Activated CD8-positive, alpha-beta memory T cell treated with anti-CD3 and anti-CD28 coated beads, Interleukin-2, amount 10 ng/mL, durations not matched to agents 7 days and 5 days (primary cell): ENCODE measurements around the gene LEFTY1. TPM values are rescaled to one million over a fixed set of nuclear protein-coding genes. Genes with fewer than 3 reads are reported as not detected.
"Not testable (repeated sequence)": the region's sequence is repeated elsewhere in the genome, so short reads cannot be mapped to it uniquely, and the experiment has no call there.

Experiments
- ATAC-seq: fragments of 150-1000 bp; cut with Tn5 transposase; one replicate; pipeline ENCODE4 v1.10.0; 2021; ENCODE audit warnings: moderate library complexity
- CTCF ChIA-PET: fragments of 350-600 bp; sonication (Branson Sonifier 250); formaldehyde crosslinking; loops from one replicate; lab custom pipeline; 2021; ENCODE audit warnings: antibody characterized with exemption; lab: Charles Lee
- DNase-seq: peaks from one replicate; pipeline ENCODE4 v3.0.0-alpha.2; 2020
- H3K27ac Mint-ChIP-seq: one replicate; pipeline ENCODE4 v1.8.0; 2021; ENCODE audit warnings: mild to moderate bottlenecking, mixed read lengths
- H3K27me3 Mint-ChIP-seq: one replicate; pipeline ENCODE4 v1.8.0; 2021; ENCODE audit warnings: mixed read lengths
- H3K36me3 Mint-ChIP-seq: one replicate; pipeline ENCODE4 v1.8.0; 2021; ENCODE audit warnings: mild to moderate bottlenecking, mixed read lengths
- H3K4me1 Mint-ChIP-seq: one replicate; pipeline ENCODE4 v1.8.0; 2021; ENCODE audit warnings: mixed read lengths
- H3K4me3 Mint-ChIP-seq: one replicate; pipeline ENCODE4 v1.8.0; 2021; ENCODE audit warnings: mild to moderate bottlenecking, moderate library complexity, mixed read lengths
- H3K9me3 Mint-ChIP-seq: one replicate; pipeline ENCODE4 v1.8.0; 2022; ENCODE audit warnings: low read depth, mixed read lengths
- microRNA-seq: library from miRNA; unstranded; fragments of <30 nt; microRNA quantifications from one replicate; pipeline ENCODE4 v1.2.0, GENCODE V29; 2022
- total RNA-seq, 2 experiments: library from RNA; stranded (reverse); gene quantifications; one replicate each; pipeline ENCODE4 v1.2.3, GENCODE V29; 2021

LEFTY1 gene
- total RNA-seq, 2 experiments from 2014 or later, result not detected

DNA sequence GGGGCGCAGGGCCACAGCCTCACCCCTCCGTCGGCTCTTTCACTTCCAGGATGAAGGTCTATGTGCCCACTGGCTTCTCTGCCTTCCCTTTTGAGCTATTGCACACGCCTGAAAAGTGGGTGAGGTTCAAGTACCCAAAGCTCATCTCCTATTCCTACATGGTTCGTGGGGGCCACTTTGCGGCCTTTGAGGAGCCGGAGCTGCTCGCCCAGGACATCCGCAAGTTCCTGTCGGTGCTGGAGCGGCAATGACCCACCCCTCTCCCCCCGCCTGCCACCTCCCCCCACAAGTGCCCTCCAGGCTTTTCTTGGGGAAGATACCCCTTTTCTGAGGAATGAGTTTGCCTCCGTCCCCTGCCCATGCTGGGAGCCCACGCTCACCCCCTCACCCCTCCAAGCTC lies 43.8 kb downstream of the LEFTY1 start:
- Mint-ChIP-seq H3K9me3 (no peaks in the 10 kb centered on the region), H3K4me1 (peaks cover 28% of the 10 kb centered on the region), H3K27me3 (no peaks in the 10 kb centered on the region), H3K27ac (no peak overlapping the region), H3K4me3 (no peak overlapping the region), H3K36me3 (peaks cover 5% of the 10 kb centered on the region)
- CTCF ChIA-PET, result interaction anchor here (1.3 kb wide), 1 partner anchor 280 kb away, joined by 3 read pairs; no protein-coding TSS in a partner anchor
- no peak for DNase-seq
- no peak for ATAC-seq

DNA sequence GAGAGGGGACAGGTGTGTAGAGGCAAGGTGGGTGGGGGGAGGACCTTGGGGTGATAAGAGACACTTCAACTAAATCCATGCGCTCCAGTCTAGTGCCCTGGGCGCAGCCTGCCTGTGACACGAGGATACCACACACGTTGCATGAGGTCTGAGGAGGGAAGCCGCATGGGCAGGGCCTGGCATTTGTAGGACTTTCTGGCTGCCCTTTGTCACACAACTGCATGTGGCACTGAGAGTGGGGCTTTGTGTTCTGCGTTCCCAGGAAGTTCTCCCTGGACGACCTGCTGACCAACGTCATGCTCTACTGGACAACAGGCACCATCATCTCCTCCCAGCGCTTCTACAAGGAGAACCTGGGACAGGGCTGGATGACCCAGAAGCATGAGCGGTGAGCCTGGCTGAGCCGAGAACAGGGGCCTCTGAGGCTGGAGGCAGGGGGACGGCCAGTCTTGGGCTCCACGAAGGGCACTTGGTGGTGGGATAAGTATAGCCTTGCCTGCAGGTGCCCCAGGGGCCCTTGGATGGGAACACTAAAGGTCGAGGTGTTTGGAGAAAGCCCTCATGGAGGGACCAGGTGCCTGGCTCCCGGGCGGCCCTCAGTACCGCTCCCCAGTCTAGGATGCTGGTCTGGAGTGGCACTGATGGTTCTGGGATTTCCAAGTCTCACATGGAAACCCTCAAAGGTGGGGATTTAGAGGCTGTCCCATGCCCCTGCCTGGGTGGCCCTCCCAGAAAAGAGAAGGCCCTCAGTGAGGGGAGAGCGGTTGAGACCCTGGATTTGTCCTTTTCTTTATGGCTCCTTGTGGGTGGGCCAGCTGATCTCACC lies 44.5 kb downstream of the LEFTY1 start:
- CTCF ChIA-PET, result interaction anchor here (1.3 kb wide), 1 partner anchor 281 kb away, joined by 3 read pairs; no protein-coding TSS in a partner anchor
- Mint-ChIP-seq H3K27ac (no peak overlapping the region), H3K4me3 (no peak overlapping the region), H3K9me3 (no peaks in the 10 kb centered on the region), H3K27me3 (no peaks in the 10 kb centered on the region), H3K4me1 (peaks cover 22% of the 10 kb centered on the region), H3K36me3 (no peaks in the 10 kb centered on the region)
- no peak for ATAC-seq
- DNase-seq, result no peak

- Mint-ChIP-seq H3K4me3 (no peak overlapping the region), H3K27ac (no peak overlapping the region), H3K27me3 (no peaks in the 10 kb centered on the region), H3K9me3 (no peaks in the 10 kb centered on the region), H3K4me1 (peaks cover 13% of the 10 kb centered on the region), H3K36me3 (no peaks in the 10 kb centered on the region)
- ATAC-seq (no peak), DNase-seq (no peak)
- CTCF ChIA-PET, result no interaction called here
Measured at GRCh38 chr1:225843426-225843795, 45.5 kb downstream of the LEFTY1 start.

DNA sequence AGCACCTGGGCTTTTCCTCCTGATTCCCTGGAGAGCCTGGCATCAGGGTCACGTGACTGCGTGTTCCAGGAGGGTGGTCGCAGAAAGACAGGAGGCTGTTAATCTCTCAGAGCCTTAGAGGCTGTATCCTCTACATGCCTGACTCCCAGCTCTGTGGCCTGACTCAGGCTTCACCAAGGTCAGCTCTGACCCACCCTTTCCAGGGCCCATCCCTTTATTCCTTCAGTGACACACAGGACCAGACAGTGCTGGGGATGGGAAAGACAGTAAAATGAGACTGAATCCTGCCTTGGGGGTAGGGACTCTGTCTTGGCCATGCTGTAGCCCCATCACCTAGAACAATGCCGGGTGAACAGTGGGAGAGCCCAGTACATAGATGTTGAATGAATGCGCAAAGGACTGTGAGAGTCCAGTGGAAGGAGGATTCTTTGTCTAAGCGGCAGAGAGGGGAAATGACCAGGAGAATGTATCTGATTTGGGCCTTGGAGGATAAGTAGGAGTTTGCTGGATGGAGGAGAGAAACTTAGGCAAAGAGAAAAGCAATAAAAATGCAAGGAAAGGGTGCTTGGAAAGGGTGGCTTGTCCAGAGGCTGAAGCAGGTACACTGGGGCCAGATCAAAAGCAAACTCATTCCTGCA lies 46.0 kb downstream of the LEFTY1 start:
- Mint-ChIP-seq H3K4me3 (no peak overlapping the region), H3K9me3 (no peaks in the 10 kb centered on the region), H3K36me3 (no peaks in the 10 kb centered on the region), H3K4me1 (peaks cover 8% of the 10 kb centered on the region), H3K27me3 (no peaks in the 10 kb centered on the region), H3K27ac (no peak overlapping the region)
- DNase-seq, result no peak
- CTCF ChIA-PET, result no interaction called here
- ATAC-seq, result no peak

GRCh38 chr1:225842074-225842473 lies 46.9 kb downstream of the LEFTY1 start:
- peaks cover 5% of the 10 kb centered on the region for H3K4me1 Mint-ChIP-seq
- no peak for ATAC-seq
- no peak overlapping the region for H3K4me3 Mint-ChIP-seq
- no peaks in the 10 kb centered on the region for H3K27me3 Mint-ChIP-seq
- no peaks in the 10 kb centered on the region for H3K36me3 Mint-ChIP-seq
- no peaks in the 10 kb centered on the region for H3K9me3 Mint-ChIP-seq
- no peak overlapping the region for H3K27ac Mint-ChIP-seq
- DNase-seq, result no peak
- CTCF ChIA-PET, result no interaction called here

DNA sequence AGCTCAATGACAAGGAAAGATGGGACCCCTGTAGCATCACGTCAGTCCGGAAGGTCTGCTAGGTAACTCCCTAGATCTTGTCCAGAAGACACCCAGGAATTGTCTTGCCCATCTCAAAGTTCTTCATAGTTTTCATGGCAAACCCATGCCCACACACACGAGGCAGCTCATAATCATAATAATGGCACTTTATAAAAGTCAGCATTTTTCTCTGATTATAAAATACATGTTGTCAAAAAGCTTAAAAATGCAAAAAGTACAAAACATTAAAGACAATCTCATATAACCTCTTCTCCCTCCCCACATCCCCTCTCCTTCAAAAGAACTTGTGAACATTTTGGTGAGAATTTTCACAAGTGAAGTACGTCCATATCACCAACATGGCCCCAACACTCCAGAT lies 48.2 kb downstream of the LEFTY1 start:
- Mint-ChIP-seq H3K4me3 (no peak overlapping the region), H3K9me3 (no peaks in the 10 kb centered on the region), H3K36me3 (no peaks in the 10 kb centered on the region), H3K27me3 (no peaks in the 10 kb centered on the region), H3K4me1 (peaks cover 5% of the 10 kb centered on the region), H3K27ac (no peak overlapping the region)
- ATAC-seq (no peak), DNase-seq (no peak)
- CTCF ChIA-PET, result interaction anchor here (0.6 kb wide), 1 partner anchor 78 kb away, joined by 5 read pairs; no protein-coding TSS in a partner anchor

GRCh38 chr1:225840223-225840610 lies 48.7 kb downstream of the LEFTY1 start:
- no peak overlapping the region for H3K27ac Mint-ChIP-seq
- H3K4me1 Mint-ChIP-seq, result peaks cover 5% of the 10 kb centered on the region
- H3K9me3 Mint-ChIP-seq, result no peaks in the 10 kb centered on the region
- DNase-seq (no peak), ATAC-seq (no peak)
- H3K27me3 Mint-ChIP-seq, result no peaks in the 10 kb centered on the region
- H3K4me3 Mint-ChIP-seq, result no peak overlapping the region
- CTCF ChIA-PET, result interaction anchor here (0.6 kb wide), 1 partner anchor 79 kb away, joined by 5 read pairs; no protein-coding TSS in a partner anchor
- H3K36me3 Mint-ChIP-seq, result no peaks in the 10 kb centered on the region

GRCh38 chr1:225838793-225839192 lies 50.2 kb downstream of the LEFTY1 start:
- H3K27me3 Mint-ChIP-seq, result no peaks in the 10 kb centered on the region
- no peaks in the 10 kb centered on the region for H3K9me3 Mint-ChIP-seq
- peaks cover 5% of the 10 kb centered on the region for H3K4me1 Mint-ChIP-seq
- H3K4me3 Mint-ChIP-seq, result no peak overlapping the region
- no peaks in the 10 kb centered on the region for H3K36me3 Mint-ChIP-seq
- CTCF ChIA-PET, result interaction anchor here (0.5 kb wide), 1 partner anchor 325 kb away, joined by 4 read pairs; no protein-coding TSS in a partner anchor
- no peak for ATAC-seq
- no peak for DNase-seq
- H3K27ac Mint-ChIP-seq, result no peak overlapping the region

DNA sequence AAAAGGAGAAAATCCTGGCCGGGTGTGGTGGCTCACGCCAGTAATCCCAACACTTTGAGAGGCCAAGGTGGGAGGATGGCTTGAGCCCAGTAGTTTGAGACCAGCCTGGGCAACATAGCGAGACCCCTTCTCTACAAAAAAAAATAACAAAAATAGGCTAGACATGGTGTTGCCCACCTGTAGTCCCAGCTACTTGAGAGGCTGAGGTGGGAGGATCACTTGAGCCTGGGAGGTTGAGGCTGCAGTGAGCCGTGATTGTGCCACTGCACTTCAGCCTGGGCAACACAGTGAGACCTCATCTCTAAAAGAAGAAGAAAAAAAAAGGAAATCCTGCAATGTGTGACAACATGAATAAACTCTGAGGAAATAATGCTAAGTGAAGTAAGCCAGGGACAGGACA lies 52.6 kb downstream of the LEFTY1 start:
- H3K27me3 Mint-ChIP-seq, H3K36me3 Mint-ChIP-seq, H3K9me3 Mint-ChIP-seq, H3K4me3 Mint-ChIP-seq, CTCF ChIA-PET, H3K27ac Mint-ChIP-seq, H3K4me1 Mint-ChIP-seq, ATAC-seq, DNase-seq: not testable (repeated sequence)

Small RNA genes within 50 kb of the gene (microRNA-seq; reads per million reads assigned to microRNA genes)
- gene MIR6741, result 3.4 reads per million

Other genes with a start within 250 kb of the LEFTY1 start
- gene ENAH, start 236.0 kb downstream of the LEFTY1 start, total RNA-seq, result not detected
- gene SRP9, start 111.3 kb downstream of the LEFTY1 start, total RNA-seq, result 100 to 1,000 TPM; 198 to 225 TPM
- gene EPHX1, start 79.0 kb downstream of the LEFTY1 start, total RNA-seq, result under 1 TPM; 0.68 to 0.85 TPM
- 10 to 100 TPM; 50.4 to 58.7 TPM for gene TMEM63A, start 6.8 kb downstream of the LEFTY1 start, total RNA-seq
- gene PYCR2, start 35.1 kb upstream of the LEFTY1 start, total RNA-seq, result 100 to 1,000 TPM; 103 to 106 TPM
- not detected for gene LEFTY2, start 52.1 kb upstream of the LEFTY1 start, total RNA-seq
- 10 to 100 TPM; 16.6 to 20.9 TPM for gene SDE2, start 110.2 kb upstream of the LEFTY1 start, total RNA-seq
- gene H3-3A, start 173.6 kb upstream of the LEFTY1 start, total RNA-seq, result 100 to 1,000 TPM; 384 to 451 TPM